Hematopoietic multipotent progenitor cell treated with erythropoietin and hydrocortisone succinate and interleukin-3 and kit ligand, for 15 days (in vitro differentiated cells): ENCODE measurements around the gene CDH3.

ENCODE experiments used
- DNase-seq: peaks from one replicate; pipeline ENCODE4 v3.0.0-alpha.2; 2015; ENCODE audit warnings: low spot score

Gene CDH3

GRCh38 chr16:68651136-68651535 is 6.0 kb downstream of the CDH3 start:
- DNase-seq, result no peak

- DNase-seq, result no peak
These were observed 7.5 kb downstream of the CDH3 start for GRCh38 chr16:68652659-68653058.

GRCh38 chr16:68655806-68656205 is 10.7 kb downstream of the CDH3 start:
- DNase-seq, result no peak

GRCh38 chr16:68656751-68657150 is 11.6 kb downstream of the CDH3 start:
- DNase-seq, result no peak

- DNase-seq, result no peak
These were observed 13.3 kb downstream of the CDH3 start for GRCh38 chr16:68658341-68658973.

GRCh38 chr16:68658974-68659360 is 13.9 kb downstream of the CDH3 start:
- no peak for DNase-seq

GRCh38 chr16:68659412-68660358 is 14.6 kb downstream of the CDH3 start:
- DNase-seq, result no peak

GRCh38 chr16:68660359-68660795 is 15.3 kb downstream of the CDH3 start:
- no peak for DNase-seq

GRCh38 chr16:68662035-68662434 is 16.9 kb downstream of the CDH3 start:
- DNase-seq, result no peak

GRCh38 chr16:68664297-68664696 is 19.2 kb downstream of the CDH3 start:
- DNase-seq, result no peak

GRCh38 chr16:68665501-68665900 is 20.4 kb downstream of the CDH3 start:
- no peak for DNase-seq

GRCh38 chr16:68668266-68668665 is 23.2 kb downstream of the CDH3 start:
- DNase-seq, result no peak

- no peak for DNase-seq
These were observed 31.2 kb downstream of the CDH3 start for GRCh38 chr16:68676113-68676860.

- DNase-seq, result no peak
These were observed 35.9 kb downstream of the CDH3 start for GRCh38 chr16:68681038-68681437.

- DNase-seq, result no peak
These were observed 40.8 kb downstream of the CDH3 start for GRCh38 chr16:68685685-68686478.

- no peak for DNase-seq
These were observed 41.8 kb downstream of the CDH3 start for GRCh38 chr16:68686905-68687304.

- DNase-seq, result no peak
These were observed 44.8 kb downstream of the CDH3 start for GRCh38 chr16:68689921-68690320.

GRCh38 chr16:68695575-68695974 is 50.5 kb downstream of the CDH3 start:
- no peak for DNase-seq

GRCh38 chr16:68696514-68696913 is 51.4 kb downstream of the CDH3 start:
- no peak for DNase-seq

GRCh38 chr16:68698091-68698490 is 53.0 kb downstream of the CDH3 start:
- DNase-seq, result no peak

GRCh38 chr16:68700120-68700519 is 55.0 kb downstream of the CDH3 start:
- DNase-seq, result no peak

GRCh38 chr16:68700831-68701230 is 55.7 kb downstream of the CDH3 start:
- no peak for DNase-seq
